ENCODE data around the gene AGR2. TPM values are rescaled to one million over a fixed set of nuclear protein-coding genes. Genes with fewer than 3 reads are reported as not detected.

Gene AGR2
- total RNA-seq, 2 experiments from 2014 or later: not detected

DNA sequence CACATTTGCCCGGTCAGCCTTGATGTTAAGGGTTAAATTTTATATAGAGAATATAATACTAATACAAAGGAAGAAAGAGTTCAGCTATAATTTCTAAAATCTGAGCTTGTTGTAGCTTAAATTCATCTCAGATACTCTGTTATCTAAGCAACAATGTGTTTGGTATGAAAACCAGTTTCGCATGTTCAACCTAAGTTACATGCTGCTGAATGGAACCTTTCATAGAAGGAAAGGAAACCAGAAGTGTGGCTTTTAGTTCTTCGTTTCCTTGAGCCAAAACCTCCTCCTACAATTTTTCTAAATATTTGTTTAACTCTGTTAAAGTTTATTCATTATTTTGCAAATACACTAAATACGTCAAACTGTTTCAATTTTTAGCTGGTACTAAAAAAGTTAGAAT is 18.5 kb downstream of the AGR2 start:
- POLR2A ChIA-PET: no interaction called here
- no peaks in the 10 kb centered on the region for H3K4me1 Mint-ChIP-seq (ENCODE audit: low read depth)
- no peak for DNase-seq
- H3K36me3 ChIP-seq (ENCODE audit: insufficient read depth, low read length): no peaks in the 10 kb centered on the region
- no peaks in the 10 kb centered on the region for H3K9me3 ChIP-seq (ENCODE audit: control insufficient read depth in 1 of 2, insufficient read depth in 1 of 2, low read length in 2 of 2)
- no peak overlapping the region for H3K27ac Mint-ChIP-seq
- H3K4me1 ChIP-seq (ENCODE audit: insufficient read depth, low read length): no peaks in the 10 kb centered on the region
- CTCF ChIA-PET: interaction anchor here (0.9 kb wide), 1 partner anchor 14 kb away, joined by 3 read pairs; no protein-coding TSS in a partner anchor
- H3K9me3 Mint-ChIP-seq: no peaks in the 10 kb centered on the region
- H3K36me3 Mint-ChIP-seq (ENCODE audit: low read depth): no peaks in the 10 kb centered on the region
- no peak for ATAC-seq (ENCODE audit: poor library complexity)
- no peak overlapping the region for H3K27ac ChIP-seq (ENCODE audit: low read depth in 1 of 2, low read length in 2 of 2)
- H3K27me3 ChIP-seq (ENCODE audit: control insufficient read depth in 1 of 2, insufficient read depth in 2 of 2, low read length in 2 of 2): no peaks in the 10 kb centered on the region
- TF ChIP-seq, protein P1, sequence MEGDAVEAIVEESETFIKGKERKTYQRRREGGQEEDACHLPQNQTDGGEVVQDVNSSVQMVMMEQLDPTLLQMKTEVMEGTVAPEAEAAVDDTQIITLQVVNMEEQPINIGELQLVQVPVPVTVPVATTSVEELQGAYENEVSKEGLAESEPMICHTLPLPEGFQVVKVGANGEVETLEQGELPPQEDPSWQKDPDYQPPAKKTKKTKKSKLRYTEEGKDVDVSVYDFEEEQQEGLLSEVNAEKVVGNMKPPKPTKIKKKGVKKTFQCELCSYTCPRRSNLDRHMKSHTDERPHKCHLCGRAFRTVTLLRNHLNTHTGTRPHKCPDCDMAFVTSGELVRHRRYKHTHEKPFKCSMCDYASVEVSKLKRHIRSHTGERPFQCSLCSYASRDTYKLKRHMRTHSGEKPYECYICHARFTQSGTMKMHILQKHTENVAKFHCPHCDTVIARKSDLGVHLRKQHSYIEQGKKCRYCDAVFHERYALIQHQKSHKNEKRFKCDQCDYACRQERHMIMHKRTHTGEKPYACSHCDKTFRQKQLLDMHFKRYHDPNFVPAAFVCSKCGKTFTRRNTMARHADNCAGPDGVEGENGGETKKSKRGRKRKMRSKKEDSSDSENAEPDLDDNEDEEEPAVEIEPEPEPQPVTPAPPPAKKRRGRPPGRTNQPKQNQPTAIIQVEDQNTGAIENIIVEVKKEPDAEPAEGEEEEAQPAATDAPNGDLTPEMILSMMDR (IDR thresholded peaks at IDR 0.05): no peak
- no peaks in the 10 kb centered on the region for H3K27me3 Mint-ChIP-seq
- H3K4me3 Mint-ChIP-seq: no peak overlapping the region
- H3K4me3 ChIP-seq (ENCODE audit: low read length): no peak overlapping the region
- intact Hi-C loops (cut with DNase I, micrococcal nuclease): no loop called here

- Mint-ChIP-seq H3K36me3 (ENCODE audit: low read depth) (no peaks in the 10 kb centered on the region), H3K27ac (no peak overlapping the region), H3K4me3 (no peak overlapping the region), H3K27me3 (no peaks in the 10 kb centered on the region), H3K4me1 (ENCODE audit: low read depth) (no peaks in the 10 kb centered on the region), H3K9me3 (no peaks in the 10 kb centered on the region)
- DNase-seq (no peak), ATAC-seq (ENCODE audit: poor library complexity) (no peak)
- no peaks in the 10 kb centered on the region for H3K36me3 ChIP-seq (ENCODE audit: insufficient read depth, low read length)
- POLR2A ChIA-PET: no interaction called here
- no peak overlapping the region for H3K27ac ChIP-seq (ENCODE audit: low read depth in 1 of 2, low read length in 2 of 2)
- H3K27me3 ChIP-seq (ENCODE audit: control insufficient read depth in 1 of 2, insufficient read depth in 2 of 2, low read length in 2 of 2): no peaks in the 10 kb centered on the region
- H3K9me3 ChIP-seq (ENCODE audit: control insufficient read depth in 1 of 2, insufficient read depth in 1 of 2, low read length in 2 of 2): no peaks in the 10 kb centered on the region
- CTCF ChIA-PET: no interaction called here
- TF ChIP-seq, protein P1 (IDR thresholded peaks at IDR 0.05): no peak
- intact Hi-C loops (cut with DNase I, micrococcal nuclease): no loop called here
- H3K4me3 ChIP-seq (ENCODE audit: low read length): no peak overlapping the region
- H3K4me1 ChIP-seq (ENCODE audit: insufficient read depth, low read length): no peaks in the 10 kb centered on the region
These were observed 19.0 kb downstream of the AGR2 start for GRCh38 chr7:16785846-16786245.

GRCh38 chr7:16785321-16785720 is 19.5 kb downstream of the AGR2 start:
- Histone ChIP-seq H3K27ac (ENCODE audit: low read depth in 1 of 2, low read length in 2 of 2) (no peak overlapping the region), H3K9me3 (ENCODE audit: control insufficient read depth in 1 of 2, insufficient read depth in 1 of 2, low read length in 2 of 2) (no peaks in the 10 kb centered on the region), H3K4me1 (ENCODE audit: insufficient read depth, low read length) (no peaks in the 10 kb centered on the region), H3K36me3 (ENCODE audit: insufficient read depth, low read length) (no peaks in the 10 kb centered on the region), H3K4me3 (ENCODE audit: low read length) (no peak overlapping the region), H3K27me3 (ENCODE audit: control insufficient read depth in 1 of 2, insufficient read depth in 2 of 2, low read length in 2 of 2) (no peaks in the 10 kb centered on the region)
- Mint-ChIP-seq H3K4me3 (no peak overlapping the region), H3K9me3 (no peaks in the 10 kb centered on the region), H3K36me3 (ENCODE audit: low read depth) (no peaks in the 10 kb centered on the region), H3K4me1 (ENCODE audit: low read depth) (no peaks in the 10 kb centered on the region), H3K27ac (no peak overlapping the region), H3K27me3 (no peaks in the 10 kb centered on the region)
- ATAC-seq (ENCODE audit: poor library complexity) (no peak), DNase-seq (no peak)
- TF ChIP-seq, protein P1 (IDR thresholded peaks at IDR 0.05): no peak
- CTCF ChIA-PET: no interaction called here
- POLR2A ChIA-PET: no interaction called here
- intact Hi-C loops (cut with DNase I, micrococcal nuclease): no loop called here

Data from CD4-positive, alpha-beta T cell (primary cell).